Panc1 (cell line): ENCODE results near the gene ARX. TPM values are rescaled to one million over a fixed set of nuclear protein-coding genes. Genes with fewer than 3 reads are reported as not detected.
A peak's percentile ranks its signal among the peaks of the same experiment; 100 is the strongest.

Source experiments
- ATAC-seq: fragments of 200-7000 bp; cut with Tn5 transposase; 2 replicates; pipeline ENCODE4 v1.9.1; 2020; ENCODE audit warnings: mild to moderate bottlenecking, moderate library complexity
- BruUV-seq: library from RNA; stranded (reverse); fragments of 400-500 nt; replicated peaks from 2 replicates; lab custom pipeline; 2021; lab: Mats Ljungman, UMichigan
- CTCF ChIA-PET: fragments of 300-600 bp; sonication (Branson Sonifier 250); formaldehyde crosslinking; loops from one replicate; lab custom pipeline; 2022; ENCODE audit warnings: antibody characterized with exemption; lab: Charles Lee
- POLR2A ChIA-PET: fragments of 300-600 bp; sonication (Branson Sonifier 250); formaldehyde crosslinking; loops from one replicate; lab custom pipeline; 2022; ENCODE audit warnings: antibody characterized with exemption; lab: Charles Lee
- DNase-seq: peaks from one replicate; pipeline ENCODE4 v3.0.0-alpha.2; 2010; ENCODE audit warnings: low read depth, low spot score
- H3K27ac ChIP-seq: 2 replicates; pipeline ENCODE4 v1.5.1; 2011; ENCODE audit warnings: mild to moderate bottlenecking, low read length, inconsistent platforms
- H3K27me3 ChIP-seq: fragments of 200-500 bp; sonication (Bioruptor generic); 2 replicates; pipeline ENCODE4 v1.6.0; 2014; ENCODE audit warnings: low read length, inconsistent platforms; ENCODE audit not compliant: control insufficient read depth, insufficient read depth
- H3K36me3 ChIP-seq: fragments of 200-500 bp; sonication (Bioruptor generic); 2 replicates; pipeline ENCODE4 v1.5.1; 2014; ENCODE audit warnings: inconsistent platforms, mild to moderate bottlenecking, low read length, moderate library complexity; ENCODE audit not compliant: control insufficient read depth, insufficient read depth
- H3K4me1 ChIP-seq: 2 replicates; pipeline ENCODE4 v1.5.1; 2011; ENCODE audit warnings: inconsistent platforms, mild to moderate bottlenecking, low read length, moderate library complexity; ENCODE audit not compliant: control insufficient read depth, insufficient read depth
- H3K4me3 ChIP-seq, 2 experiments: 2 replicates each; pipeline ENCODE4 v1.5.1; 2011 to 2012; ENCODE audit warnings: low read depth in 2 of 2, low read length in 2 of 2, mild to moderate bottlenecking in 2 of 2, inconsistent platforms in 1 of 2, moderate library complexity in 1 of 2
- H3K9me3 ChIP-seq: fragments of 200-500 bp; sonication (Bioruptor generic); 2 replicates; pipeline ENCODE4 v1.5.1; 2014; ENCODE audit warnings: low read depth, mild to moderate bottlenecking, inconsistent platforms, low read length, moderate library complexity; ENCODE audit not compliant: control insufficient read depth, insufficient read depth
- POLR2AphosphoS5 ChIP-seq: IDR thresholded peaks from 2 replicates; pipeline ENCODE4 v1.6.1; 2012; ENCODE audit warnings: mild to moderate bottlenecking, low read depth, low read length, moderate library complexity
- SIN3A ChIP-seq: IDR thresholded peaks from 2 replicates; pipeline ENCODE4 v1.6.1; 2012; ENCODE audit warnings: low read depth, mild to moderate bottlenecking, low read length, moderate library complexity, borderline replicate concordance; ENCODE audit not compliant: insufficient read depth
- TCF7L2 ChIP-seq: IDR thresholded peaks from 2 replicates; pipeline ENCODE4 v1.6.1; 2011; ENCODE audit warnings: mild to moderate bottlenecking, low read depth, low read length, inconsistent platforms
- in situ Hi-C: cut with HindIII; loops from 2 replicates; pipeline ENCODE4 v1.10.0; 2016; ENCODE audit warnings: low sequenced_read_pairs, low pct_unique_long_range_greater_than_20kb
- intact Hi-C: fragments of 100-400 bp; cut with micrococcal nuclease; formaldehyde crosslinking; loops from one replicate; pipeline ENCODE4 v1.10.0; 2022; ENCODE audit not compliant: unreplicated experiment
- total RNA-seq: library from RNA; stranded (reverse); gene quantifications from one replicate; pipeline ENCODE4 v1.2.1, GENCODE V29; 2021; ENCODE audit not compliant: unreplicated experiment
- TF ChIP-seq, protein P1 (sequence below), 2 experiments: IDR thresholded peaks; 2 replicates each; pipeline ENCODE4 v1.6.1; 2011 to 2012; ENCODE audit warnings: low read depth in 2 of 2, control low read depth in 1 of 2, low read length in 1 of 2, mild to moderate bottlenecking in 1 of 2, moderate library complexity in 1 of 2; ENCODE audit not compliant: insufficient read depth in 1 of 2
- TF ChIP-seq, protein P2 (sequence below): fragments of 450-650 bp; IDR thresholded peaks from 2 replicates; pipeline ENCODE4 v1.5.1; 2017; ENCODE audit warnings: mild to moderate bottlenecking

ARX gene
- total RNA-seq, 1 experiment from 2014 or later: 0.15 TPM

DNA sequence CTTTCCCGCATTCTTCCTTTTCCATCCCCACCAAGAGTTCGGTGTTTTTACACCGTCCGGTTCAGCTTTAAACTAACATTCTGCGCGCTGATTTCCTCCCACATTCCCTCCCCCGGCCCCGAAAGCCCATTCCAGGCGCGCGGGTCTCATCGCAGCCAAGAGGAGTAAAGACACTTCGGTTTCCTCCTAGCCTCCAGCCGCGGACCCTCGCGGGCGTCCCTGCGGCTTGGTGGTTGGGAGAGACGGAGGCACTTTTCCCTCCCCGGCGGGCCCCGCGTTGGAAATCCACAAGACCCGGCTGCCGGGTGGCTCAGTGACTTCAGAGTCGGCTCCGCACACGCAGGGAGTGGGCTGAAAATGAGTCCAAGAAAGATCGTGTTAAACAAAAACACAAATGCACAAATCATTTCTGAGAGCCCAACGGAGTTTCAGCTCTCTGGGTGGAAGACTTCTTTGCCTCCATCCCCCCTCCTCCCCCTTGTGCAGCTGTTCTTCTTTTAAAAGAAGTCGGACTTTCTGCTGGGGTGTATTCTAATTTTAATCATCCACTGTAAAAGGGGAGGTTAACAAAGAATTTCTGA is 2.0 kb upstream of the ARX start:
- TF ChIP-seq TCF7L2: no peak
- no peak for TF ChIP-seq SIN3A
- TF ChIP-seq, protein P1, sequence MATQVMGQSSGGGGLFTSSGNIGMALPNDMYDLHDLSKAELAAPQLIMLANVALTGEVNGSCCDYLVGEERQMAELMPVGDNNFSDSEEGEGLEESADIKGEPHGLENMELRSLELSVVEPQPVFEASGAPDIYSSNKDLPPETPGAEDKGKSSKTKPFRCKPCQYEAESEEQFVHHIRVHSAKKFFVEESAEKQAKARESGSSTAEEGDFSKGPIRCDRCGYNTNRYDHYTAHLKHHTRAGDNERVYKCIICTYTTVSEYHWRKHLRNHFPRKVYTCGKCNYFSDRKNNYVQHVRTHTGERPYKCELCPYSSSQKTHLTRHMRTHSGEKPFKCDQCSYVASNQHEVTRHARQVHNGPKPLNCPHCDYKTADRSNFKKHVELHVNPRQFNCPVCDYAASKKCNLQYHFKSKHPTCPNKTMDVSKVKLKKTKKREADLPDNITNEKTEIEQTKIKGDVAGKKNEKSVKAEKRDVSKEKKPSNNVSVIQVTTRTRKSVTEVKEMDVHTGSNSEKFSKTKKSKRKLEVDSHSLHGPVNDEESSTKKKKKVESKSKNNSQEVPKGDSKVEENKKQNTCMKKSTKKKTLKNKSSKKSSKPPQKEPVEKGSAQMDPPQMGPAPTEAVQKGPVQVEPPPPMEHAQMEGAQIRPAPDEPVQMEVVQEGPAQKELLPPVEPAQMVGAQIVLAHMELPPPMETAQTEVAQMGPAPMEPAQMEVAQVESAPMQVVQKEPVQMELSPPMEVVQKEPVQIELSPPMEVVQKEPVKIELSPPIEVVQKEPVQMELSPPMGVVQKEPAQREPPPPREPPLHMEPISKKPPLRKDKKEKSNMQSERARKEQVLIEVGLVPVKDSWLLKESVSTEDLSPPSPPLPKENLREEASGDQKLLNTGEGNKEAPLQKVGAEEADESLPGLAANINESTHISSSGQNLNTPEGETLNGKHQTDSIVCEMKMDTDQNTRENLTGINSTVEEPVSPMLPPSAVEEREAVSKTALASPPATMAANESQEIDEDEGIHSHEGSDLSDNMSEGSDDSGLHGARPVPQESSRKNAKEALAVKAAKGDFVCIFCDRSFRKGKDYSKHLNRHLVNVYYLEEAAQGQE (IDR thresholded peaks at IDR 0.05; ENCODE audit: insufficient read depth in 1 of 2, low read depth in 2 of 2, low read length in 1 of 2): no peak
- no peak for TF ChIP-seq POLR2AphosphoS5
- TF ChIP-seq, protein P2, sequence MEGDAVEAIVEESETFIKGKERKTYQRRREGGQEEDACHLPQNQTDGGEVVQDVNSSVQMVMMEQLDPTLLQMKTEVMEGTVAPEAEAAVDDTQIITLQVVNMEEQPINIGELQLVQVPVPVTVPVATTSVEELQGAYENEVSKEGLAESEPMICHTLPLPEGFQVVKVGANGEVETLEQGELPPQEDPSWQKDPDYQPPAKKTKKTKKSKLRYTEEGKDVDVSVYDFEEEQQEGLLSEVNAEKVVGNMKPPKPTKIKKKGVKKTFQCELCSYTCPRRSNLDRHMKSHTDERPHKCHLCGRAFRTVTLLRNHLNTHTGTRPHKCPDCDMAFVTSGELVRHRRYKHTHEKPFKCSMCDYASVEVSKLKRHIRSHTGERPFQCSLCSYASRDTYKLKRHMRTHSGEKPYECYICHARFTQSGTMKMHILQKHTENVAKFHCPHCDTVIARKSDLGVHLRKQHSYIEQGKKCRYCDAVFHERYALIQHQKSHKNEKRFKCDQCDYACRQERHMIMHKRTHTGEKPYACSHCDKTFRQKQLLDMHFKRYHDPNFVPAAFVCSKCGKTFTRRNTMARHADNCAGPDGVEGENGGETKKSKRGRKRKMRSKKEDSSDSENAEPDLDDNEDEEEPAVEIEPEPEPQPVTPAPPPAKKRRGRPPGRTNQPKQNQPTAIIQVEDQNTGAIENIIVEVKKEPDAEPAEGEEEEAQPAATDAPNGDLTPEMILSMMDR: no peak
- H3K27me3 ChIP-seq: peaks cover 15% of the 10 kb centered on the region
- ChIA-PET CTCF (no interaction called here), POLR2A (no interaction called here)
- no peaks in the 10 kb centered on the region for H3K36me3 ChIP-seq
- intact Hi-C loops (no loop called here), in situ Hi-C loops (no loop called here)
- H3K4me3 ChIP-seq: peak overlapping the region; percentile 11 to 16; a peak in 2 of 4 replicates
- H3K27ac ChIP-seq: no peak overlapping the region
- H3K9me3 ChIP-seq: no peaks in the 10 kb centered on the region
- BruUV-seq: no TSS peak
- no peak for DNase-seq
- no peak for ATAC-seq
- H3K4me1 ChIP-seq: no peaks in the 10 kb centered on the region

DNA sequence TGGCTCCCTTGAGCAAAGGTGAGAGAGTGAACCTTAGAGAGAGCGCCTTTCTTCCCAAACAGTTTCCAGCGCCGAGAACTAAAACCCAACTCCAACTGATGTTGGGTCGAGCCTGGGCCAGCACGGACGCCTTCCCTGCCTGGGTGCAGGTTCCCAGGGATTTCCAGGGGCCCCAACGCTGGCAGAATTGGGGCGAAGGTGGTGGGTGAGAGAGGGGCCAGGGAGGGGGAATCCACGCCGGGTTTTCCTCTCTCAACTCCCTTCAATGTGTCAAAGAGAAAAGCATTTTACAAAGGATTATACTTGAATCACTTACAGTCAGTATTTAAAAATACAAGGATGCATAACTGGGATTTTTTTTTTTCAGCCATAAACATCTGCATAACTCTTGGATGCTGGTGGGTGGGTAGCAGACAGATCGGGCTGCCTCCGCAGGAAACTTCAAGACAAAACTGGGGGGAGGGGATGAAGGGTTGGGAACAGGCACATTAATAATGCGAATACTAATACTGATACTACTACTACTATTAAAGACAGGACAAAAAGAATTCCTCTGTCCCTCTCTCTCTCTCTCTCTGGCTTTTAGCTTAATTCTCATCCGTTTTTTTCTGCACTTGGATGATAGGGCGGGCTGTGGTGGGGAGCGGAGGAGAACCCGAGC is 1.3 kb upstream of the ARX start:
- POLR2A ChIA-PET: no interaction called here
- CTCF ChIA-PET: no interaction called here
- H3K27me3 ChIP-seq: peaks cover 15% of the 10 kb centered on the region

More for the DNA sequence above, 1.3 kb upstream of the ARX start:
- no TSS peak for BruUV-seq
- H3K4me1 ChIP-seq: no peaks in the 10 kb centered on the region
- TF ChIP-seq, protein P2: no peak
- TF ChIP-seq POLR2AphosphoS5: no peak
- no peak for TF ChIP-seq TCF7L2
- TF ChIP-seq SIN3A: no peak
- TF ChIP-seq, protein P1 (IDR thresholded peaks at IDR 0.05; ENCODE audit: insufficient read depth in 1 of 2, low read depth in 2 of 2, low read length in 1 of 2): no peak
- no peaks in the 10 kb centered on the region for H3K9me3 ChIP-seq
- no peak overlapping the region; a peak in 1 of 4 replicates for H3K4me3 ChIP-seq
- intact Hi-C loops (no loop called here), in situ Hi-C loops (no loop called here)
- DNase-seq (no peak), ATAC-seq (no peak)
- H3K27ac ChIP-seq: no peak overlapping the region
- no peaks in the 10 kb centered on the region for H3K36me3 ChIP-seq
